GM19035 (cell line): Measurements from ENCODE around the gene PIEZO2.

Source experiments
- ATAC-seq: cut with Tn5 transposase; IDR thresholded peaks from one replicate; pipeline ENCODE4 v1.9.1; 2021; ENCODE audit not compliant: unreplicated experiment

PIEZO2 gene

DNA sequence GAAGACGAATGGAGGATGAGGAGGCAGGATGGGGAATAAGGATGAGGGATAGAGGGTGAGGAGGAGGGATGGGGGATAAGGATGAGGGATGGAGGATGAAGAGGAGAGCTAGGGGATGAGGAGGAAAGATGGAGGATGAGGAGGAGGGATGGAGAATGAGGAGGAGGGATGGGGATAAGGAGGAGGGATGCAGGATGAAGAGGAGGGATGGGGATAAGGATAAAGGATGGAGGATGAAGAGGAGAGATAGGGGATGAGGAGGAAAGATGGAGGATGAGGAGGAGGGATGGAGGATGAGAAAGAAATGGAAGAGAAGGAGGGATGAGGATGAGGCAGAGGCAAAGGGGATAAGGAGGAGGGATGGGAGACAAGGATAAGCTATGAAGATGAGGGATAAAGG is 393.5 kb downstream of the PIEZO2 start:
- no peak for ATAC-seq

GRCh38 chr18:10754128-10754527 is 395.2 kb downstream of the PIEZO2 start:
- ATAC-seq = no peak

- no peak for ATAC-seq
Observed at GRCh38 chr18:10752382-10752781, 397.0 kb downstream of the PIEZO2 start.

DNA sequence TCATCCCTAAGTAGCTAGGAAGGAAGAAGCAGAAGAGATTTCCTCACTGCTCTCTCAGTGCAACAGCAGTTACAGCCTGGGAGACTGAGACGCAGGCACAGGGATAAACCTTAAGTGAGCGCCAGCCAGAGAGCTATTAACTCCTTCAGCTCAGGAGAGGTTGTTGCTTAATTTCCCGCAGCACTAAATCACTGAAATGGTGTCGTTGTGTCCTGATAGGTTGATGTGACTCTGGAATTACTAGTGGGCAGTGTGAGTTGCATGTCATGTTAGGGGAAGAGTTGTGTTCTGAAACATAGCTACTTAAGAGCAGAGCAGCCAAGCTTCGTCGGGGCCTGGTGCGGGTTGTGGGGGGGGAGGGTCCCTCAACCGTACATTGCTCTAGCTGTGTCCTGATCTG is 397.7 kb downstream of the PIEZO2 start:
- no peak for ATAC-seq

GRCh38 chr18:10750191-10751035 is 399.0 kb downstream of the PIEZO2 start:
- no peak for ATAC-seq

DNA sequence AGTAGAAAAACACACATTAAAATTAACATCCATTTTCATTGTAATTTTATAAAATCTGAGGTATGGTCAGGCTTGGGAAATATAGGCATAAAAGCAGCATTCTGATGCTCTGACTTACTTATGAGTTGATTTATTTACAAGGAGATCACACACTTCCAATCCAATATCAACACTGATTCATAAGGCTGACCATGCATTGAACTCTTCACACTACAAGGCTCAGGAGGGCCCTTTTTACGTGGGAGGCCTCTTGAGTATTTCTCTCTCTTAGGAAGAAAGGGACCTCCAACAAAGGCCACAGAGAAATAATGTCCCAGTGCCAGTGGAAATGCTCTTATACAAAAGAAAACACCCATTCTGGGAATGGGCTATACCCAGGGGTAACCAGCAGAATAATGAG is 400.7 kb downstream of the PIEZO2 start:
- ATAC-seq = no peak

GRCh38 chr18:10745971-10746370 is 403.4 kb downstream of the PIEZO2 start:
- no peak for ATAC-seq

DNA sequence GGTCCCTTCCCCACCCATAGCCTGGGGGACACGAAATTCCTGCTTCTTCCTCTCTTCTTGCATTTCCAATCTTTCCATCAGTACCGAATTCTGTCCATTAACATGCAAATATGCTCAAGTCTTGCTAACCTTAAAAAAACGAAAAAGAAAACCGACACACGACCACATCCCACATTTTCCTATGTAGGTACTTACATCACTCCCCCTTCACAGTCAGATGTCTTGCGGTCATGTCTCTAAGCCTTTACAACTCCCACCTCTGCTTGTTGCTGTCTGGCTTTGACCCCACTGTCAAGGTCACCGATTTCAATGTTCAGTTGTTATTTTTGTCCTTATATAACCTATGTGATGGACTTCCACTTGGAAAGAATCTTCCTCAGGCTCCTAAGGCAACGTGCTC is 404.1 kb downstream of the PIEZO2 start:
- ATAC-seq = no peak

GRCh38 chr18:10743766-10744165 is 405.6 kb downstream of the PIEZO2 start:
- no peak for ATAC-seq

DNA sequence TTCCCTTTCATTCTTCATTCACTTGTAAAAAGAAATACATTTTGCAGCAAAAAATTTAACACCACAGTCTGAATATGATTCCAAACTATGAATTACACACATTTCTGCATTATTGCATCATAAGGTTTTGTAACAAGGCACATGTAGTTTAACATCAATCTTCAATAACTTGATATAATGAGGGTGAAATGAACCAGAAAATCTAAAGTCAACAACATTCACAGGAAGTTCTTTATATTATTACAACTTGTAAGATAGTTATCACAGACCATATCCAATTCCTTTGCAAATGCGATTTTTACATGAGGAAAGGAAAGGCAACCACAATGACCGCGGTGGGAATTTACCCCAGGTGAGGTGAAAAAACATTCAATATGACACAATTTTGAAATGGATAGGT is 410.2 kb downstream of the PIEZO2 start:
- no peak for ATAC-seq

DNA sequence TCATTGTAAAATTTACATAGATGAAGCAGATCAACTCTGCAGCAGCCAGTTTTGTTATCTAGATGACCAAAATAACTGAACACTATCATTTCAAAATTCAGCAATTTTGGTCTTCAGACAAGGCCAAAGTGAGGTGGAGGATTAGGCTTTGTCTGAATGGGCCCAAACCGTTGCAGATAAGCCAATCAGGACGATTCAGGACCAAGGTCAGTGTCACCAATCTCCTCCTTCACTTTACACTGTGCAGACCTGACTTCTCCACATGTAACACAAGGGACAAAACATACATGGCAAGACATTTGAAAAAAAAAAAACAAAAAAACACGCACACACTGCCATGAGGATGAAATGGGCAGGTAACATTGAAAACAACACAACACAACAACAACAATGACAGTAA is 412.4 kb downstream of the PIEZO2 start:
- no peak for ATAC-seq

DNA sequence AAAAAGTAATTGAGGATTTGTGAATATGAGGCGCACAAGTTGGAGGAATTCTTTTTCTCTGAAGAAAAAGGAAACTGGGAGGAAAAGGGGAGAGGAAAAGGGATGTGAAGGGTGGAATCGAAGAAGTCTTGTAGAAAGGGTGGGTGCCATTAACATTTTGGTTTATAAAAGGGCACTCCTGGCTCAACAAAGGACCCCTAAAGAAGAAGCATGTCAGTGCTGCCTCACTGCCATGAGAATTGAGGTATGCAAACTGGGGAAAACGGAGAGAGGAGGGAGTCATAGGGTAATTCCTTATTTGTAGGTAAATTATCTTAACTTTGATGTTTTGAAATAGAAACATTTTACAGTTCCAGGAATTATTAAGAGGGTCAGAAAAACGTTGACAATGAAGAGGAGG is 416.4 kb downstream of the PIEZO2 start:
- ATAC-seq = no peak

DNA sequence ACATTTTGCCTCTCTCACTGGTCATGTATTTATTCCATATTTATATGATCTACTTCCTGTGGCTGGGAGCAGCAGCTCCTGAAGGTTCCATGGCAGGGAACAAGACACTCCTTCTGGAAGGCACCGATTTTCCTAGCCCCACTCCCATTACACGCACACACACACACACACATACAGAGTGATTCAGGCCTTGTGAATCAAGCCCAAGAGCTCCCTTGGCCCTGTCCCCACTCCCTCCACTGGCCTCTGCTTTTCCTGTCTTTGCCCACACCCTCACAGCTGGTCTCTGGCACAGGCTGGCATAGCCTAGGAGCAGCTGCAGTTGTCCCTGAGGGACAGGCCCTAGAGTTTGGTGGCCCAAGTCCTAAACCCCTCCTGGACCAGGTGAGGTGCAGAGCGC is 421.9 kb downstream of the PIEZO2 start:
- ATAC-seq = no peak

GRCh38 chr18:10726198-10727068 is 422.9 kb downstream of the PIEZO2 start:
- ATAC-seq = no peak

- no peak for ATAC-seq
Observed at GRCh38 chr18:10724666-10725065, 424.7 kb downstream of the PIEZO2 start.

GRCh38 chr18:10723496-10723895 is 425.9 kb downstream of the PIEZO2 start:
- ATAC-seq = no peak

DNA sequence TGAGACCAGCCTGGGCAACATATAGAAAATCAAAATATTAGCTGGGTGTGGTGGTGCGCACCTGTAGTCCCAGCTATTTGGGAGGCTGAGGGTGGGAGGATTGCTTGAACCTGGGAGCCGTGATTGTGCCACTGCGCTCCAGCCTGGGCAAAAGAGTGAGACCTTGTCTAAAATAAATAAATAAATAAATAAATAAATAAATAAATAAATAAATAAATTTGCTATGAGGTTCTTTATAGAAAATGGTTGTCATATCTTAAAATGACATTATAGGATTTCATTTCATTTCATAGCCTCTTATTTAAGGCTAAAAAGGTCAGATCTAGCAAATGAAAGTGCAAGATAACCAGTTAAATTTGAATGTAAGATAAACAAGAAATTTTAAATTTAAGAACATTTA is 430.6 kb downstream of the PIEZO2 start:
- no peak for ATAC-seq

GRCh38 chr18:10715791-10716190 is 433.6 kb downstream of the PIEZO2 start:
- ATAC-seq = no peak

DNA sequence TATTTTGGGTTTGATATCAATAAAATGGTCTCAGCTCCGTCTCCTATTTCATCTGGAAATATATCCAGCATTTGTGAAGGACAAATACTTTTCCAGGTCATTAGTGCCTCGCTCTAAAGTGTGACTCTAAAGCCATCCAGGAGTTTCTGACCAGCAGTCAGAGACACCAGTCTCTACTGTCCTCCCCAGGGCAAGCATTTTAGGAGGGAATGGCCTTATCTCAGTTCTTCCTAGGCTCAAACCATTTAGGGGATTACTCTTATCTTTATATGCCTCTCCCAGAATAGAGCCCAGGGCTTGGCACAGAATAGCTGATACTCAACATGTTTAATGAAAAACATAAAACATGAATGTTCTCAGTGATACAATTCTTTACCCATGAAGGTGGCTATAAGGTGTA is 436.0 kb downstream of the PIEZO2 start:
- ATAC-seq = no peak

- no peak for ATAC-seq
Observed at GRCh38 chr18:10707294-10707693, 442.1 kb downstream of the PIEZO2 start.

DNA sequence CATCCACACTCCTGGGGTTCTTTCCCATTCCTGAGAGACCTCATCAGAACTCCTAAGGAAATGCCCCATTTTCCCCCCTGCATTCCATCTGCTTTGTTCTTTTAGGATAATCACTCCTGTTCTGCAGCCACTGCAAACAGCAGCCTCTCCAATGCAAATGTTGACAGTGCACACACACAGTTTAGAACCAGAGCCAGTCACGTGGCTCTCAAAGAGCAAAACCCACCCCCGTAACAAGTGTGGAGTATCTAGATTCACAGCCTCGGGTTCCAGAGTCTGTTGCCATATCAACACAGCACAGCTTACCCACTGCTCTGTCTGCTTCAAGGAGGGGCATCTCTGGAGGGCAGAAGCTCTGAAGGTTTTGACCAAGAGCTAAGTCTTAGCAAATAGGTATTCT is 443.6 kb downstream of the PIEZO2 start:
- no peak for ATAC-seq

DNA sequence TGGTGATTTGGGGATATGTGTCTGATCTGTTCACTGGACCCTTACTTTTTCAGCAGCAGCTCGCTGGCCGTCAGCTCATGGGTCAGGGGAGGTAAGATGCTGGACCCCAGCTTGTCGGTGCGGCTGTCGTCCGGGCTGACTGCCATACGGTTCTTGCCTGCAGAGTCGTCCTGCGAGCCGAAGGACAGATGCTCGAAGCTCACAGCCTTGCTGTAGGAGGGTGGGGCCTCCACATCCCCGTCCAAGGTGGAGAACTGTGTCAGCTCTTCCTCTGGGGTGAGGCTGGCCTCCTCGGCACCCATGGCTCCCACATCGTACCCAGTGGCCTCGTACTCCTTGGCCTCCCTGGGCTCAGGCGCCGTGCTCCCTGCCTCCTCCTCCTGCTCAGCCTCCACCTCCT is 444.1 kb downstream of the PIEZO2 start:
- no peak for ATAC-seq
